ENCODE data around the gene KCTD17.

DNA sequence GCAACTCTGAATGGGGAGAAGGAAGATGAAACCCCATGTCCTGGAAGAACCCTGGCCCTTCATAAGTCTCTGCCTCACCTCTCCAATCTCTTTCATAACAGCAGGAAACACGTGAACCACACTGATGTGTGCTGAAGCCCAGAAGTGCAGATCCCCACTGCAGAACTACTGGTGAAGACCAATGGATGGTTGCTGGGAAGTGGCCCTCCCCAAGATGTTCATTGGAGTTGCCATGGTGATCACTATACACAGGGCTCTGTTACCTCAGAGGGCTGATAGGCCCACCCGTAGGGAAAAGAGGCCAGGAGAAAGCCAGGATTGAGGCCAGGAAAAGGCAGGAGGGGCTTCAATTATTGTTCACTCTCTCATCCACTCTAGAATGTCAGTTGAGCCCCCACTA is 43.9 kb upstream of the KCTD17 start:
- no peak for TF ChIP-seq POLR2A (IDR thresholded peaks at IDR 0.05)
- TF ChIP-seq CTCF (IDR thresholded peaks at IDR 0.05) = no peak

All from lower leg skin (tissue), 3 donors.